ENCODE results near the gene LRFN2. TPM values are rescaled to one million over a fixed set of nuclear protein-coding genes. Genes with fewer than 3 reads are reported as not detected.

The LRFN2 gene
- polyA plus RNA-seq (2013, experiment 1 of 2; ENCODE audit: insufficient read length): not detected
- not detected for polyA plus RNA-seq (2013, experiment 2 of 2; ENCODE audit: insufficient read length)

- peak; percentile 56 for DNase-seq
Measured at GRCh38 chr6:40587240-40588069, at the start of gene LRFN2. Gene LRFN2 (minus strand): TSS chr6:40587364.

- no peak for DNase-seq
Measured at GRCh38 chr6:40634429-40634828, 47.3 kb upstream of the LRFN2 start.

GRCh38 chr6:40631744-40632143 is 44.6 kb upstream of the LRFN2 start:
- no peak for DNase-seq

- no peak for DNase-seq
Measured at GRCh38 chr6:40630488-40630887, 43.3 kb upstream of the LRFN2 start.

- peak; percentile 6 for DNase-seq
Measured at GRCh38 chr6:40630051-40630450, 42.9 kb upstream of the LRFN2 start.

- no peak for DNase-seq
Measured at GRCh38 chr6:40629463-40629862, 42.3 kb upstream of the LRFN2 start.

- DNase-seq: no peak
Measured at GRCh38 chr6:40627316-40627715, 40.2 kb upstream of the LRFN2 start.

- peak; percentile 14 for DNase-seq
Measured at GRCh38 chr6:40626886-40627285, 39.7 kb upstream of the LRFN2 start.

GRCh38 chr6:40623932-40624331 is 36.8 kb upstream of the LRFN2 start:
- no peak for DNase-seq

- DNase-seq: no peak
Measured at GRCh38 chr6:40623178-40623577, 36.0 kb upstream of the LRFN2 start.

GRCh38 chr6:40620574-40621240 is 33.5 kb upstream of the LRFN2 start:
- no peak for DNase-seq

GRCh38 chr6:40614671-40615070 is 27.5 kb upstream of the LRFN2 start:
- no peak for DNase-seq

- DNase-seq: no peak
Measured at GRCh38 chr6:40611912-40612311, 24.7 kb upstream of the LRFN2 start.

GRCh38 chr6:40611434-40611833 is 24.3 kb upstream of the LRFN2 start:
- DNase-seq: no peak

GRCh38 chr6:40610229-40610628 is 23.1 kb upstream of the LRFN2 start:
- no peak for DNase-seq

- DNase-seq: no peak
Measured at GRCh38 chr6:40606981-40607380, 19.8 kb upstream of the LRFN2 start.

GRCh38 chr6:40606526-40606925 is 19.4 kb upstream of the LRFN2 start:
- no peak for DNase-seq

- DNase-seq: no peak
Measured at GRCh38 chr6:40604082-40604481, 16.9 kb upstream of the LRFN2 start.

GRCh38 chr6:40599555-40599954 is 12.4 kb upstream of the LRFN2 start:
- no peak for DNase-seq

GRCh38 chr6:40598516-40598915 is 11.4 kb upstream of the LRFN2 start:
- DNase-seq: no peak

GRCh38 chr6:40597301-40597700 is 10.1 kb upstream of the LRFN2 start:
- no peak for DNase-seq

- no peak for DNase-seq
Measured at GRCh38 chr6:40588480-40588879, 1.3 kb upstream of the LRFN2 start.

- DNase-seq: no peak
Measured at GRCh38 chr6:40588070-40588384, 863 bp upstream of the LRFN2 start.
